Mucosa of descending colon (tissue), 3 donors: ENCODE measurements around the gene CASTOR1. TPM values are rescaled to one million over a fixed set of nuclear protein-coding genes. Genes with fewer than 3 reads are reported as not detected.

Experiments
- ATAC-seq: fragments of 200-7000 bp; cut with Tn5 transposase; one replicate; pipeline ENCODE4 v1.9.1; 2020; ENCODE audit warnings: mild to moderate bottlenecking, moderate library complexity
- DNase-seq, 3 donors: peaks; one replicate each; pipeline ENCODE4 v3.0.0-alpha.2; 2020
- H3K36me3 ChIP-seq: fragments of 200-600 bp; one replicate; pipeline ENCODE4 v1.8.0; 2021; ENCODE audit warnings: low read depth, mild to moderate bottlenecking
- H3K4me1 ChIP-seq: fragments of 200-600 bp; one replicate; pipeline ENCODE4 v1.8.0; 2021; ENCODE audit warnings: low read depth, mild to moderate bottlenecking
- H3K4me3 ChIP-seq: fragments of 200-600 bp; one replicate; pipeline ENCODE4 v1.8.0; 2021; ENCODE audit warnings: mild to moderate bottlenecking
- H3K9me3 ChIP-seq: fragments of 200-600 bp; one replicate; pipeline ENCODE4 v1.8.0; 2021; ENCODE audit warnings: mild to moderate bottlenecking
- CTCF ChIP-seq: fragments of 200-600 bp; IDR thresholded peaks from one replicate; pipeline ENCODE4 v1.8.0; 2022; ENCODE audit warnings: antibody characterized with exemption, mild to moderate bottlenecking
- intact Hi-C, 2 donors: fragments of 100-400 bp; cut with DNase I in 1 of 2; cut with micrococcal nuclease in 1 of 2; formaldehyde crosslinking; loops; one replicate each; pipeline versions ENCODE4 v1.11.0 to v1.11.1; 2022; cut with DNase I, micrococcal nuclease
- total RNA-seq, 3 donors: library from RNA; stranded (reverse); fragmentation: NEBNext Ultra II Directional in 2 of 3; extraction: Animal tissue kit (Norgen Biotek cat#: 25700) in 2 of 3; gene quantifications; one replicate each; pipeline versions ENCODE4 v1.2.1 to v1.2.4, GENCODE V29; 2021 to 2023
- donor health status: DM: no; HTN: no; CAD: no; lungs with moderate emphysema.
- donor health status: DM: no; HTN: no; CAD: no.
- donor health status: DM: no; HTN: yes; CAD: no.

The CASTOR1 gene
- total RNA-seq, 3 donors from 2014 or later, result 6.1 to 8.4 (median 7.6) TPM

- Histone ChIP-seq H3K36me3 (no peaks in the 10 kb centered on the region), H3K4me1 (peaks cover 34% of the 10 kb centered on the region), H3K9me3 (no peaks in the 10 kb centered on the region), H3K4me3 (peak within 1 kb of the TSS; percentile 28)
- intact Hi-C loops, result no loop called here
- TF ChIP-seq CTCF, result no peak
- peak in 2 of 3 donors; percentile 69 to 74 for DNase-seq
- peak; percentile 52 for ATAC-seq
Measured at GRCh38 chr22:30245985-30246813, 43.1 kb downstream of the CASTOR1 start, which contains the start of gene LIF. Gene LIF, minus strand, starts transcription at chr22:30246759. Its CDS starts 64 bp downstream, at chr22:30246695.

GRCh38 chr22:30245181-30245984 is 43.9 kb downstream of the CASTOR1 start:
- Histone ChIP-seq H3K4me3 (peak overlapping the region; percentile 28), H3K4me1 (peaks cover 34% of the 10 kb centered on the region), H3K36me3 (no peaks in the 10 kb centered on the region), H3K9me3 (no peaks in the 10 kb centered on the region)
- ATAC-seq, result peak; percentile 52
- no peak for TF ChIP-seq CTCF
- DNase-seq, result peak; percentile 61 to 78 (median 76)
- intact Hi-C loops, result no loop called here

- peaks cover 34% of the 10 kb centered on the region for H3K4me1 ChIP-seq
- no peaks in the 10 kb centered on the region for H3K9me3 ChIP-seq
- H3K36me3 ChIP-seq, result no peaks in the 10 kb centered on the region
- no peak overlapping the region for H3K4me3 ChIP-seq
- intact Hi-C loops, result no loop called here
- ATAC-seq (no peak), DNase-seq (no peak)
- no peak for TF ChIP-seq CTCF
Measured at GRCh38 chr22:30244641-30245040, 44.7 kb downstream of the CASTOR1 start.

GRCh38 chr22:30244066-30244465 is 45.2 kb downstream of the CASTOR1 start:
- DNase-seq, result no peak
- no peak overlapping the region for H3K4me3 ChIP-seq
- H3K9me3 ChIP-seq, result no peaks in the 10 kb centered on the region
- TF ChIP-seq CTCF, result no peak
- no peaks in the 10 kb centered on the region for H3K36me3 ChIP-seq
- no peak for ATAC-seq
- H3K4me1 ChIP-seq, result peaks cover 30% of the 10 kb centered on the region
- intact Hi-C loops, result no loop called here

DNA sequence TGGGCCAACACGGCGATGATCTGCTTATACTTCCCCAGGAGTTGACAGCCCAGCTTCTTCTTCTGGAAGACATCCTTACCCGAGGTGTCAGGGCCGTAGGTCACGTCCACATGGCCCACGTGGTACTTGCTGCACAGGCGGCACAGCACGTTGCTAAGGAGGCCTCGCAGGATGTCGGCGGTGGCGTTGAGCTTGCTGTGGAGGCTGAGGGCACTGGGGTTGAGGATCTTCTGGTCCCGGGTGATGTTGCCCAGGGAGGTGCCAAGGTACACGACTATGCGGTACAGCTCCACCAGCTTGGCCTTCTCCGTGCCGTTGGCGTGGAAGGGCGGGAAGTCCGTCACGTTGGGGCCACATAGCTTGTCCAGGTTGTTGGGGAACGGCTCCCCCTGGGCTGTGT is 45.6 kb downstream of the CASTOR1 start:
- Histone ChIP-seq H3K4me1 (peaks cover 29% of the 10 kb centered on the region), H3K4me3 (no peak overlapping the region), H3K9me3 (no peaks in the 10 kb centered on the region), H3K36me3 (no peaks in the 10 kb centered on the region)
- no peak for ATAC-seq
- TF ChIP-seq CTCF, result no peak
- peak in 1 of 3 donors; percentile 48 for DNase-seq
- intact Hi-C loops, result no loop called here
